GM19452 (cell line): Measurements from ENCODE around the gene MRM2.
"Not testable (repeated sequence)": the region's sequence is repeated elsewhere in the genome, so short reads cannot be mapped to it uniquely, and the experiment has no call there.

ENCODE experiments used
- ATAC-seq: cut with Tn5 transposase; IDR thresholded peaks from one replicate; pipeline ENCODE4 v1.9.1; 2021; ENCODE audit not compliant: unreplicated experiment

The MRM2 gene

DNA sequence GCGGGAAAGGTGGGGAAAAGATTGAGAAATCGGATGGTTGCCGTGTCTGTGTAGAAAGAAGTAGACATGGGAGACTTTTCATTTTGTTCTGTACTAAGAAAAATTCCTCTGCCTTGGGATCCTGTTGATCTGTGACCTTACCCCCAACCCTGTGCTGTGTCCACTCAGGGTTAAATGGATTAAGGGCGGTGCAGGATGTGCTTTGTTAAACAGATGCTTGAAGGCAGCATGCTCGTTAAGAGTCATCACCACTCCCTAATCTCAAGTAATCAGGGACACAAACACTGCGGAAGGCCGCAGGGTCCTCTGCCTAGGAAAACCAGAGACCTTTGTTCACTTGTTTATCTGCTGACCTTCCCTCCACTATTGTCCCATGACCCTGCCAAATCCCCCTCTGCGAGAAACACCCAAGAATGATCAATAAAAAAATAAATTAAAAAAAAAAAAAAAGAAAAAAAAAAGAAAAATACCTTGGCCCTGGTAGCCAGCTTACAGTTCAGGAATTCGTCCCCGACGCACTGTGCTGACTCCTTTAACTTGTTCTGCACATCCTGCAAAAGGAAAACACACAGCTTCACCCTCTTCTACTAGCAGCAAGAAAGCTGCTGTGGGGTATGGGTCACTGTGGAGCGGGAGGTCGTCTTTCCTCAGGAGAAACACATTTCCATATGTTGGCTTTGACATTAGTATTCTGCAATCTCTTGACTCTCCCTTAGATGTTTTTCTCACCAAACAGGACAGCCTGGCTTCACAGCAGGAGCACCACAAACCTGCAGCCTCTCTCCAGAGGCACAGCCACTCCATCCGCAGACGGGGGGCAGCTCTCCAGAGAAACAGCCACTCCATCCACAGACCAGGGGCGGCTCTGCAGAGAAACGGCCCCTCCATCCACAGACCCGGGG, 27.3 kb upstream of the MRM2 start:
- ATAC-seq, result not testable (repeated sequence)

DNA sequence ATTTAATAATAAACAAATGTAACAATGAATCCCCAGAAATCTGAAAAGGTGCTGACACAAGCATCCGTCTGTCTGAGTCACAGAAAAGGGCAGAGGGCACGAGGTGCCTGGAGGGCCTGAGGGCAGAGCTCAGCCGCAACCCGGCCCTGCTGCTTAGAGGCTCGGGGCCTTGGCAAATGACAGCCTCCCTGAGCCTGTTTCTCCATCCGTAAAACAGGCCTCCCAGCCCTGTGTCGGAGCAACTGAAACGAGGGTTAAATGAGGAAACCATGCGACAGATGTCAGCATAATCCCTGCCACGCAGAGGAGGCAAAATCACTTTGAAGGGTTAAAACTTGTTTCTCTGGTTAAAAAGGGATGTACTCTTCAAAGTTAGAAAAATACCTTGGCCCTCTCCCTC, 24.9 kb upstream of the MRM2 start:
- ATAC-seq, result no peak

DNA sequence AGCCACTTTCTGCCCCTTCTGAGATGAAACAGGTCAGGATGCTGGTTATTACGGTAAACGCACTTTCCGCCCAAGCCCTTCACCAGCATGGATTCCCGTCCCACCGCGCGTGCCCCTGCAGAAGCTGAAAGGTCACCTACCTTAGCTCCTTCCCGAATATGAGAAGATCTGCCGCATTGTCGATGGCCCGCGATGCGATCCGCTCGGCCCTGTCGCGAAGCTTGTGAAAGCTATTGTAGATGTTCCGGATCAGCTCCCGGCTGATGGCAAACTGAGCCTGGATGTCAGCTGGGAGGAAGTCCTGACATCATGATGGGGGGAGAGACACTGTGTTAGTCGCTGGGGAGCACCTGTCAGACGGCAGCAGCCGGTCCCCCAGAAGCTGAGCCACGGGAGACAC, 22.2 kb upstream of the MRM2 start:
- ATAC-seq, result no peak

DNA sequence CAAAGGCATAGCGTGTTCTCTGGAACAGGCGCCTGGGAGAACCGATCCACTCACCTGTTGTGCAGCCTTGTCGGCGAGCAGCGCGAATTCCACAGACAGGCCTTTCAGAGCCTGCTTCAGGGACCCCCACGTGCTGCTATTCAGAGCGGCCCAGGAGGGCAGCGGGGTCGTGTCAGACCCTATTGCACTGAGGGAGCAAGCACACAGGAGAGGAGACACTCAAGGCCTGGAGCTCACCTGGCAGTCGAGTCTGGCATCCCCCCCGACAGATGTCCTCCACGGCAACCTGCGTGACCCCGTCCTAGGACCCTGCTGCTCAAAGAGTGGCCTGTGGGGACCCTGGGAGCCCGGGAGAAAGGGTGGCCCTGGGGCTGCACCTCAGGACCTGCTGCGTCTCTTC, 21.2 kb upstream of the MRM2 start:
- no peak for ATAC-seq

DNA sequence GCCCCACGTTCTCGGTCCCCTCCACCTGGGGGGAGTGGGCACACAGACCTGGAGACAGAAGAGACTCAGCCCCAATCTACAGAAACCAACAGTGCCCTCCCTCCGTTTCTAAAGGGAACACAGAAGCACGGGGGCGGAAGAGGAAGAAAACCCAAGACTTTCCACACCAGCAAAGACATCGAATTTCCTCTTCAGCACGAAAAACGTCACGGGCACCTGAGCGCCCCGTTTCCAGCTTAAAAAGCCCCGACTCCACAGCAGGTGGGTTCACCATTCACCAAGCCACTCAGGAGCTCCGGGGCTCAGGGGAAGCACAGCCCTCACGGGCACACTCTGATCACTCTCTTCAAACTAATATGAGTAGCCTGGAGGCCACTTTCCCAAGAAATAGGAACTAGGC, 19.6 kb upstream of the MRM2 start:
- no peak for ATAC-seq

DNA sequence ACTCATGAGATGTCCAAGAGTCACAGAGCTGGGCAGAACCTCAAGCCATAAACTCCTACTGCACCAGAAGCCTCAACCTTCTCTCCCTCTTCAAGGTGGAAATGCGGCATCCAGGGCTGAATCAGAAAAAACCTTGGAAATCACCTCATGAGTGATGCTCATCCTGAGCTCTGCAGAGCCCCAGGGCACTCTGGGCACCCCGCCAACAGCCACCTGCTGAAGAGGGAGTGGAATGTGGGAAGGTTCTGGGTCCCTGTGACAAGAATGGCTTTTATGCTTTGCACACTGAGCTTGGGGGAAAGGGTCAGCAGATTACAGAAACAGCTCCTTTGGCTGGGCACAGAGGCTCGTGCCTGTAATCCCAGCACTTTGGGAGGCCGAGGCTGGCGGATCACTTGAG, 18.8 kb upstream of the MRM2 start:
- ATAC-seq, result no peak

DNA sequence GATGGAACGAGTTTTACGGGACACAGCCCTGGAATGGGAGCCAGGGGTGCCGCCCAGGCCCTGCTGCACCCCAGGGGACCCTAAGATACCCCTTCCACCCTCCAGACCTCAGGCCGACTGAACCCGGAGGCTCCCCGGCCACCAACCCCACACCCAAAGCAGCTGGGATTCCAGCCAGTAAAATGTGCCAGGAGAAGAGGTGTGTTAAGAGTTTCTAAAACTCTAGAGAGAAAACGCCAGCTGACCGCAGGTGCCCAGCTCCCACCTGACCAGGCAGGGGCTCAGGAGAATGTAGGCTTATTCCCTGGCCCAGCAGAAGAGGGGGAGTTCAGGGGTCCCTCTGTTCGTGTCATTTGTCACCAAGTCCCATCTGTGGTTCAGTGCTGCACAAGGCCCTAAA, 17.5 kb upstream of the MRM2 start:
- no peak for ATAC-seq

DNA sequence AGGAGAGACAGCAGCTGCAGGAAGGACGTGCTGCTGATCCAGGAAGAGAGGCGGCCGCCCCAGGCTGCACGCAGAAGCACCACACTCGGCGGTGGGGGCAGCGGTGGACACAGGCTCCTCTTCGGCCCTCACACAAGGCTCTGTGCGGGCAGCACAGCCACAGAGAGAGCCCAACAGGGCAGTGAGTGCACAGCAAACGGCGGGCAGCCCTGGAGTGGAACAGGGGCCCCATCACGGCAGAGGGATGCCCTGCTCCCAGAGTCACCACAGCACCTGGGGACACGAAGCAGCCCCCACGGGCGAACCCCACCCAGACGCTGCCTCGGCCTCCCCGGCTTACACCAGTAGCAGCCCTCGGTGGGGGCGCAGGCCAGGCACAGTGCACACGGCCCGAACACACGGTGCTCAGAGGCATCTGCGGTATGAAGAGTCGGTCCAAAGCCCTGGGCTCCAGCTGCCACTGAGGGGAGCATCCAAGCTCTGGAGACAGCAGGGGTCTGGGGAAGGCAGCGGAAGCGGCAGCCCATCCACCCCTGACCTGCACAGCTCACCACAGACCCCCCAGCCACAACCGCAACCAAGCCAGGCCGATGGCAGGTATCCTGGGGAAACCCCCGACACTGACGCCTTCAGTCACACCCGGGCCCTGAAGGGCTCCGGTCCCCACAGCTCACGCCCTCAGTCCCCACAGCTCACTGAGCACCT, 16.8 kb upstream of the MRM2 start:
- ATAC-seq, result peak; percentile 73

DNA sequence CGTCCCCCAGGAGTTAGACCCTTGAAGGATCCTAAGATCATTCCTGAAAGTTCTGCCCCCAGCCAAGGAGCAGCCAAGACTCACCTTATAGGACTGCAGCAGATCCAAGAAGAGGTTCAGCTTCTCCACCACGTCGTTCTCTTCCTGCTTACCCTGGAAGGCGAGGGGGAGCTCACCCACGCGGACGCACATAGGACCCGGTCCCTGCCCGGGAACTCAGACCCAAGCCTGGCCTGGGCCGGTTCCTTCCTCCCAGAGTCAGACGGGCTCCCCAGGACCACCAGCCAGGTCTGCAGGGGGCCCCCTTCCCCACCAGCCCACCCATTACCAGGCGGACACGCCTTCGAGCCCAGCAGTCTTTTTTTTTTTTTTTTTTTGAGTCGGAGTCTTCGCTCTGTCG, 15.6 kb upstream of the MRM2 start:
- ATAC-seq, result no peak

DNA sequence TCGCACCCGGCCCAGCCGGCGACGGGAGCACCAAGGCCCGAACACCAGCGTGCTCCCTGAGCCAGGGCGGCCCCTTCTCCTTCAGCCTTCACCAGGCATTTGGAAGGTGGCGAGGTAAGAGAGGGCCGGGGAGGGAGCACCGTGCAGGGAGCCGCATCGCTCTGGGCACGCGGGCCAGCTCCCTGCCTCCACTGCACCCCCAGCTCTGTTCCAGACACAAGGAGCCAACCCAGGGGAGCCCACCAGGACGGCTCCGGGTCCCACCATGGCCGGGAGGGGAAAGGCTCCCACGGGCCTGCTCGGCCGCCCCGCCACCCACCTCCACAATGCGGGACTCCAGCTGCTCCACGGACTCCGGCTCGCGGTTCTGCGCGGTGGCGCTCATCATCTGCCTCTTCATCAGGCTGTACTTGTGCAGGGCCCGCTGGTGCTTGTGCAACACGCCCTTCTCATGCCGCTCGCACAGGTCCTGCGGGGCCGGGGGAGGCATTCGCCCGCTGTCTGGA, 15.1 kb upstream of the MRM2 start:
- no peak for ATAC-seq

DNA sequence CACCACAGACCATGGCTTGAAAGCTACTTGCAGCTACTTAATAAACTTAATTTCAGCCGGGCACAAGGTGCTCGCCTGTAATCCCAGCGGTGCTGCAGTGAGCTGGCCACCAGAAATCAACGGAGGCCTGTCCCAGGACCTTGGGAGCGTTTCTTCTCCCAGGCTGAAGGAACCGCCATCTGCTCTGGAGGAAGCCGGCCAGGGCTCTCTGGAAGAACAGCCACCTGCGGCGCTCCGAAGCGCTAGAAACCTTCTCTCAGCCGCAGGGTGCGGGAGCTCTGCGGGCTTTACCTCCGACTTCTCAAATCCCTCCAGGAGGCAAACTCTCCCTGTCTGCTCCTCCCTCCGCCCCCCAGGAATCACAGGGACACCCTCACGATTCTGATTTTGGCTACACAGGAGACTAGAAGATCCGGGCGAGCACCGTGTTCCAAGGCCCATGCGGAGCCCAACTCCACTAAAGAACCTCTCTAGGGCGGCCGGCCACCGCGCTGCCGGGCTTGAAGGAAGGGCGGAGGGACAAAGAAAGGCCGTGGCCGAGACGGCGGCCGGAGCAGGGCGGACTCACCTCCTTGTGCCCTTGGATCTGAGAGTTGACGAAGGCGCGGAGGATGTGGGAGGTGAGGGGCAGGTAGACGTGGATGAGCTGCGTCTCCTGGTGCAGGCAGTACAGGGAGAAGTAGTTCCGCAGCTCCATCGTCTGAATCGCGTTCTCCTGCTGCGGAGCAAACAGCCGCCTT, 14.5 kb upstream of the MRM2 start:
- no peak for ATAC-seq

DNA sequence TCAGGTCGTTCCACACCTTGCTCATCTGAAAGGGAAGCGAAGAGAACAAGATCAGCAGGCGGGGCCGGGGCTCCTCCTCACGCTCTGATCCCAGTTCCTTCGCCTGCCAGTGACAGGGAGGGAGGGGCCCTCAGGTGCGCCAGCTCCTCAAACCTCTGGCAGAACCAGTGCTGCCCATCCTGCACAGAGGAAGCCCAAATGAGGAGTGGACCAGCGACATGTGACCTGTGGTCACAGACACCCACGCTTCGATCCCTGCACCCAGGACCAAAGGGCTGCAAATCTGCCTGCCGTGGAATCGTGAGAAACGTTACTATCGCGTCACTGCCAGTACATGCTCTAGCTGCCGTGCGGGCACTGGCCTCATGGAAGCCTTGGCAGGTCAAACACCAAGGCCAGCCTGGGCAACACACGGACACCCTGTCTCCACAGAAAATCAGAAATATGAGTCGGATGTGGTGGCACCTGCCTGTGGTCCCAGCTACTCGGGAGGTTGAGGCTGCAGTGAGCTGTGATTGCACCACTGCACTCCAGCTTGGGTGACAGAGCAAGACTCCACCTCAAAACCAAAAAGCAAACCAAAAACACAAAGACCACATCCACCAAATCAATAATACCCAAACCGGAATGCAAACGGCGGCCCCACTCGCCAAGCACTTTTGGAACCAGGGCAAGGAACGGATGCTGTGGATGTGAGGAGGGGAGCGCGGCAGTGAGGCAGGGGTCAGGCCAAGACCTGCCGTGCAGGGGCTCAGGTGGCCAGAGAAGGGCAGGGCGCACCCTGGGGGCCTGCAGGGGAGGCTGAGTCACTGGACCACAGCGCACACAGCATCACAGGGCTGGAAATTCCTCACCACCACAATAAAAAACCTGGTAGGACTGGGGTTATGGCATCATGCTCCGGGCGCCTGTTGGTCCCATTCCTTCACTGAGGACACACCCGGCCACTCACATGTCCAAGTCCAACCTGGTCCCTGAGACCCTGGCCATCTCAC, 13.4 kb upstream of the MRM2 start:
- no peak for ATAC-seq

DNA sequence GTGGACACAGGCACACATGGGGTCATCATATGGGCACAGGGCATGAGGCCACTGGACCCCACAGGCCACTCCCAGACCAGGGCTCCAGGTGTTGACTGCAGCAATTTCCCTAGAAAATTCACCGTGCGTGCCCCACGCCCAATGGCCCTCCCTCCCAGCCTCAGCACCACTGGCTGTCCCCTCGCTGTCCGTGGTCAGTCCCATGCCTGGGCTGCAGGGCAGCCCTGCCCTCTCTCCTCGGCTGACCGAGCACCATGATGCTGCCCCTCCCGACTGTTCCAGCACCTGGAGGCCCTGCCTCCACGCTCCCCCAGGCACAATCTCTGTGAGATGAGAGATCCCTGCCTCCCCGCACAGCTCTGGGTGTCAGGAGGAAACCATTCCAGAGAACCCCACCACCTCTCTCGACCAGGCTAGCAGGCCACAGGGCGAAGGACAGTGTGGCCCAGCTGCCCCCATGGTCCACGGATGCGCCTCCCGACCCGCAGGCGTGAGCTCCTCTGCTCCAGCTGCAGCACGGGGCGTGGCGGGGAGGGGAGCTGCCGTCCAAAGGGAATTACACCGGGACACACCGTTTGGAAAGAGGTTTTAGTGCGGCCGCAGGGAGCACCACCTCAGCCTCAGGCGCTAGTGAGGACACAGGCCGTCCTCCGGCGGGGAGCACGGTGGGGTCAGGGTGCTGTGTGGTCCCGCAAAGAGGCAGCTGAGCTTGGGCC, 12.6 kb upstream of the MRM2 start:
- no peak for ATAC-seq

DNA sequence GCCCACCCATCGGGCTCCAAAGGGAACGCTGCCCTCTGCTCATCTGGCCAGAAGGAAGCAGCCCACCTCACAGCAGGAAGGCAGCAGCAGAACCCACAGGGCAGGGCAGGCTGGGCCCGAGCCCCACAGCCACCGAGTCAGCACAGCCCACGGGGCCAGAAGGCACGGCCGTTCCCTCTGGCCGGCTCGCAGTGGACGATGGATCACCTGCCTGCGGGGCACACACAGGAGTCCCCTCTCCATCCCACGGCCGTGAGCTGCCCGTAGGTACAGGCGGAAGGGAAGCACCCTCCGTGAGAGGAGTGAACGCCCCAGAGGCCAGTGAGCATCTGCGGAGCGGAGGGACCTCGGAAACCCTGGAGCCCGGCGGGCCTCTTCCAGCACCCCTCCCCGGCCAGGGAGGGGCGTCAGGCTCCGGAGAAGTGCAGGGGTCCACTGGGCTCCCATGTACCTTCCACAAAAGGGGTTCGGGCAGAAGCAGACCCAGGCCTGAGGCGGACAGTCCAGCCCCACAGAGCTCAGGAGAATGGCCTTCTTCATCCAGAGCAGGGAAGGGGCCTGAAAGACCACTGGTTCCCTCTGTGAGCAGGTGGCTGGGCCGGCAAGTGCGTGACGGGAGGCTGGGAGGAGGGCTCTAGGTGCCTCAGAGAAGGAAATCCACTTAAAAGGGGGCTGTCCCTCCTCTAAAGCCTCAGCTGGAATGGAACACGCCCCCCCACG, 11.7 kb upstream of the MRM2 start:
- ATAC-seq, result no peak

DNA sequence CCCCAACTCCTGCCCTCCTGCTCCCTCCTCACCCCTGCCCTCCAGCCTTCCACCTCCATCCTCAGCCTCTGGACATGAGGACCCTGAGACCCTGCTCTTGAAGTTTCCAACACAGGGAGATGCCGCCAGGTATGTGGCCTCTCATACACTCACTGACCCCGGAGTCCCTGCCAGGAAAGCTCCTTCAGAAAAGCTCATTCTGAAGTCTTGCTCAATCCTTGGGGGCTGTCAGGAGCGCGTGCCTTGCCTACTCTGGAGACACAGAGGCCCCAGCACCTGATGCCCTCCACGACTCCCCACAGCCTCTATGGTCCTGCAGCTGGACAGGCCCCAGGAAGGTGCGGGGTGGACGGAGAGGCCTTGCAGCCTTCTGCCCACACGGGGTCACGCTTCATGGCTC, 11.0 kb upstream of the MRM2 start:
- ATAC-seq, result no peak

DNA sequence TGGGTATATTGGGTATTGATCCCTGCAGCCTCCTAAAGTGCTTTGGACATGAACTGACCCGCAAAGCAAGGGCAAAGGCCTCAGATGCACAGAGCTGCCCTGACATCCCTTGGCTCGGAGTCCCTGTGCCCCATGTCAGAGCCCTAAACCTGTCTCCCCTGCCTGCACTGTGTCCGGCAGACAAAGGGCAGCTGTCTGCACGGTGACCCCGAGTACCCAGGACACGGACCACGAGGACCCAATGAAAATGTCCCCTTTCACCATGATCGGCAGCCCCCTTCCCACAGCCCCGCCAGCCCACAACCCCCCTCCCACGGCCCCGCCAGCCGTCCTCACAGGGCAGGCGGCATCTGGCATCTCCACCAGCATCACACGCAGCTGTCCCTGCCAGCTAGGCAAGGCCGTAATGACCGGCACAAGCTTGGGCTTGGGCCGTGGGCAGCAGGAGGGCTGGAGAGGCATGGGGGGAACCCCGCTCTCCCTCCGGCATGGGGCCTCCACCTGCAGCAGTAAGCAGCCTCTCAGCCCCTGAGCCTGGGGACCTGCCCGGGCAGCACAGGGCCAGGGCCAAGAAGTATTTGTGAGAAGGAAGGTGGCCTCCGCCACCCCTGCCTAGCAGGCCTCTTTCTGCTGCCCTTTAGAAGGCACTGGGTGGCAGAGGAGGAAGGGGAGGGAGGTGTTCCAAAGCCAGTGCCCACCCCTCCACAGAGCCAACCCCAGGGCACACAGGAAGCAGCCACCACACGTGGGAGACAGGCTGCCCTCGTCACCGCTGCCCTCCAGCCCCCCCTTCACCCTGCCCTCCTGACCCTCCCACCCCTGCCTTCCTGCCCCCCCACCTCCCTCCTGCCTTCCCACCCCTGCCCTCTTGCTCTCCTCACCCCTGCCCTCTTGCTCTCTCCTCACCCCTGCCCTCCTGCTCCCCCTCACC, 10.1 kb upstream of the MRM2 start:
- ATAC-seq, result no peak

DNA sequence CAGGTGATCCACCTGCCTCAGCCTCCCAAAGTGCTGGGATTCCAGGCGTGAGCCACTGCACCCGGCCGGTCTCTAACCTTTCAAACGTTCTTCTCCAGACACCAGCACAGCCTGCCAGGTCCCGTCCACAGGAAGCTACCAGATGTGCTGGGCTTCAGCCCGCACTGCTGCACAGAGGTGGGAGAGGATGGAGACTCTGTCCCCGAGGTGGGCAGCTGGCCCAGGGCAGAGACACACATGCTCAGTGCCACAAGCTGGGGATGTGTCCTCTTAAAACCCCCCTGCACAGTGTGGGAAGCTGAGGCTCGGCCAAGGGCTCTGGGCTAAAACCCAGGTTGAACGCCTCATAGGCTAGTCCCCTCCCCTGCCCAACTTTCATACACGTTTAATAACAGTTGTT, 9.4 kb upstream of the MRM2 start:
- ATAC-seq, result no peak

DNA sequence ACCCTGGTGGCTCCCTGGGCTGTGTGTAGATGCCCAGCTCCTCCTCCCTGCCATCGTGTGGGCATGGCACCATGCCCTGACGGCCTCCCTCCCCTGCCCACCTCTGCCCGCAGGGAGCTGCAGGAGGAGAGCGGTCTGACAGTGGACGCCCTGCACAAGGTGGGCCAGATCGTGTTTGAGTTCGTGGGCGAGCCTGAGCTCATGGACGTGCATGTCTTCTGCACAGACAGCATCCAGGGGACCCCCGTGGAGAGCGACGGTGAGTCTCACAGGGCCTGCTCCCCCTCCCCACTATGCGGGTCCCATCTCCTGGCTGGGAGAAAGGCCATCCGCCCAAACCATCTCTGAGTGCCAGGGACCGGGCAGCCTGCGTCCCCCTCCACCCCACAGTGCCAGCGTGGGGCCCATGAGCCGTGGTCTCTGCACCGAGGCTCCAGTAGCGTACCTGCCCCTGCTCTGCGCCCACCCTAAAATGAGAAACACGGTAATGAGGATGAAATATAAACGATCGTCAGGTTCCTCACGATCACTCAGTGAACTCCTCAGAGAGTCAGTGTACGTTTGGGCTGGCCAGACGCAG, 7.8 kb upstream of the MRM2 start:
- ATAC-seq, result no peak
